GM19025 (cell line): ENCODE results near the gene MCL1.

Source experiments
- ATAC-seq: cut with Tn5 transposase; IDR thresholded peaks from one replicate; pipeline ENCODE4 v1.9.1; 2021; ENCODE audit warnings: mild to moderate bottlenecking, low read depth, moderate library complexity; ENCODE audit not compliant: unreplicated experiment

Gene MCL1

DNA sequence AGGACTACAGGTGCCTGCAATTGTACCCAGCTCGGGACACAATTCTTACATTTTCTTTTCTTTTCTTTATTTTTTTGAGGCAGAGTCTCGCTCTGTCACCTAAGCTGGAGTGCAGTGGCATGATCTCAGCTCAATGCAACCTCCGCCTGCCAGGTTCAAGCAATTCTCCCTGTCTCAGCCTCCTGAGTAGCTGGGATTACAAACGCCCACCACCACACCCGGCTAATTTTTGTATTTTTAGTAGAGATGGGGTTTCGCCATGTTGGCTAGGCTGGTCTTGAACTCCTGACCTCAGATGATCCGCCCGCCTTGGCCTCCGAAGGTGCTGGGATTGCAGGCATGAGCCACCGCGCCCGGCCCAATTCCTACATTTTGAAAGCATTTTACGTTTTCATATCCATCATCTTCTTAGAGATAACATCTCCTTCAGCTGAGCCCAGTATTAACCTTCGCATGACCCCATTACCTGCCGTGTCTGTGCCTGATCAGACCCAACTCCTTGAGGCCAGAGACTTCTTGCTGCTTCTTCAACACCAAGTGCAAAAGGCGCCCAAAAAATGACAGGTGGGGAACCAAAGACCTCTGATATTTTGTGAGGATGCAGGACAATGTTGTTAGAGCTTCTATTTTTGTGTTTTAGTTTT, 33.0 kb downstream of the MCL1 start:
- no peak for ATAC-seq

GRCh38 chr1:150545486-150546032, 33.9 kb downstream of the MCL1 start:
- no peak for ATAC-seq

DNA sequence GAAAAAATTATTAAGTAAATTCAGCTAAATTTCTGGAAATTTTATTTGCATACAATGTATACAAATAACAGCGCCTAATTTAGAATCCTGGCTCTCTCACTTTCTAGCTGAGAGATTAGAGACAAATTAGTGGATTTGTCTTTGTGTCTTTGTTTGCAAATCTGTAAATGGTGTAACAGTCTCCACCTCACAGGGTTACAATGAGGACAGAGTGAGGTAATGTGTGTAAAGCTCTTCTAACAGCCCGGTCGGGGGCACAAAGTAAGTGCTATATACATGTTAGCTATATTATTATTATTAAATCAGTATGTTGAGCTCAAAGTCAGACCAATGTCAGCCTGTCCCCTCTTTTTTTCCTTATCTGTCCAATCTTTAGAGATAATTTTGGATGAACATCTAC, 35.2 kb downstream of the MCL1 start:
- ATAC-seq: no peak

DNA sequence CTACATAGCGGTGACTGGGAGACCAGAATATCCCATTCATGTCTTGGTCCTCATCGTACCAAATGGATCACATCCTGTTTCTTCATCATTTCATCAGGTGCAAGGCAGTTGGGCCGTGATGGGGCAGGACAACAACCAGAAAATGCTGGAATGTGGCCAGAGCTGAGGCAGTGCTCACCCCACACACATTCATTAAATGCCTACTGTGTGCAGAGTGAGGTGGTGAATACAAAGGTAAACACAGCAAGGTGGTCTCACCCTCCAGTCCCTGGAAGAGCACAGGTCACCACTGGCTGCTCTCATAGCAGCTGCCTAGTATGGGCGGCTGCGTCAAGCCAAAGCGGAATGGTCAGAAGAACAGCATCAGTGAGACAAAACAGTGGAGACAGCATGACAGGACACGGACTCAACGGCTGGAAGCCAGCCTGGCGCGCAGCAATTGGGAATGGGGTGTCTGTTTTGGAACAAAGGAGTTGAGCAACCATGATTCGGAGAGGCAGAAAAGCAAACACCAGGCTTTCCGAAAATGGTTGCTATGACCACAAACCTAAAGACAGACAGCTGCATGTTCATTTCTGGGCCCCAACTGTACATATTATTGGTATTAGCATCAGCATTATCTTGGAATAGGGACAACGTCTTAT, 35.8 kb downstream of the MCL1 start:
- ATAC-seq: no peak

- no peak for ATAC-seq
Observed at GRCh38 chr1:150537732-150538684, 41.4 kb downstream of the MCL1 start.

GRCh38 chr1:150536836-150537731, 42.3 kb downstream of the MCL1 start:
- no peak for ATAC-seq

GRCh38 chr1:150535511-150536287, 43.7 kb downstream of the MCL1 start:
- no peak for ATAC-seq

DNA sequence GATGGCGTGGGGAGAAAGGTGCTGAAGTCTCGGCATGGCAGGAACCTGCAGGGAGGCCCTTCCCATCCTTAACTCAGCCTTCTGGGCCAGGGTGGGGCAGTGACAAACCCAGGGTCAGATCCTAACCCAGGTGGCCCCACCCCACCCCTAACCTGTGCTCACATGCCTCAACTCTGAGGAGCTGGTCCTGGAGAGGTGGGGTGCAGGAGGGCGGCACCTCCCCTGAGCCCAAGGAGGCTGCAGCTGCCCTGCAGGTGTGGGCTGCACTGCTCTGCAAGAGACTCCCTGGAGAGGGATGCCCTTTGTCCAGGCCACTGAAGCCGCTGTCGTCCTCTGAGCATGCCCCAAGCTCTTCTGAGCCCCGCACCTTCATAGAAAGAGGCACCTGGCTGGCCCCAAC, 45.4 kb downstream of the MCL1 start:
- no peak for ATAC-seq

GRCh38 chr1:150532860-150533259, 46.5 kb downstream of the MCL1 start:
- ATAC-seq: no peak

DNA sequence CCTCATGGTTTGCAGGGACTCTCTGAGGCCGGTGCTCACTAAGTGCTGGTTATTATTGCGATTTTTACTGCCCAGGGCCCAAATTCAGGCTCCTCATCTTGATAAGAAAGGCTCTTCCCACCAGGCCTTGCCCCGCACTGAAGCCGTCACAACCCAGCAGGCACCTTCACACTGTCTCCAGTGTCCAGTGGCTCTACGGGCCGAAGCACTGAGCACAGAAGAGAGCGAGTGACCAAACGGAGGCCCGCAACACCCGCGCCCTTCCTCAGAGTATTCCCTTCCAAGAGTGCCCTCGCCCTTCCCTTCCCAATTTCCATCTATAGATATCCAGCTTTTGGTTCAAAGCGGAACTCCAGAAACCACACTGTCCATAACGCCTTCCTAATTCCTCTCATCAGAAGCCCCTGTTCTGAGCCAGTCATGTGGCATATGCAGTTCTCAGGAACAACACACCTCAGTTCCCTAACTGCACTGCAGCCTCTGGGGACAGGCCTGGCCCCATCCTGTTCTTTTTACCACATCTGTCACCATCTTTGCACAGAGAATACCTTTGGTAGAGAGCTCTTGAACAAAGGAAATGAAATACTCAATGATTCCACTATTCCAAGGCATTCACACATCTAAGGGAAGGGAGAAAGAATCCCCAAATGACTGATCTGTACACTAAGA, 48.8 kb downstream of the MCL1 start:
- no peak for ATAC-seq

DNA sequence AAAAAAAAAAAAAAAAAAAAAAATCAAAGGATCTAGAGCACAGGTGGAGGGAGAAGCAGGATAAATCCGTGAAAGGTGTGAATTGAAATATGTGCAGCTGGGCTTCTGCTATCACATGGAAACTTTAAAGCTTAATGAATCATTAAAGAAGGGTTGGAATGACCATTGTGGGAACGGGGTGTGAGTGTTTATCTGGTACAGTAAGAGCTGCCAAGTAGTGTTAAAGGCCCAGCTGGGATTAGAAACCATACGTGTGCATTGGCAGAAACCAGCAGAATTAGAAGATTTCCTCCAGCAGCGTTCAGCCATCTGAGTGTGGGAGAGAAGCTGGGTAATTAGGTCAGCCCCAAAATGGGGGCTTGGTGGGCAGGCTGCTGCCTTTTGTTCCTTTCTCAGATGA, 50.4 kb downstream of the MCL1 start:
- no peak for ATAC-seq

DNA sequence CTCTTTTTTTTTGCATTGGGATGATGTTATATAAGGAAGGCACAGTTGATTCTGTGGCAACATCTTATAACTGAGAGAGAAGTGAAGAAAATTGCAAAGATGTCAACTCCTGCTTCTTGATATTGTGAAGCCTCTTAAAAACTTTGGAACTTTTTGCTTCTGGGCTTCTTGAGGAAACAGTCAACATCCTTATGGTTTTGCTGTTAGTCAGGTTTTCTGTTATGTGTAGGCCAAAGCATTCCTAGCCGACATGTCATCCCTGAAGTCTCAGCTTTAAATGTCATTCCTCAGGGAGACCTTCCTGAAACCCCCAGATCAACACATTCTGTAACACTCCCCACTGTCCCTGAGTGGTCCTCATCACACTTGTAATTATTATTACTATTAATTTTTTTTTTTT, 51.2 kb downstream of the MCL1 start:
- no peak for ATAC-seq

GRCh38 chr1:150525348-150525747, 54.1 kb downstream of the MCL1 start:
- no peak for ATAC-seq
